MCF 10A (cell line): ENCODE results near the gene ITGA6. TPM values are rescaled to one million over a fixed set of nuclear protein-coding genes. Genes with fewer than 3 reads are reported as not detected.
A peak's percentile ranks its signal among the peaks of the same experiment; 100 is the strongest.

ENCODE experiments used
- Bru-seq: library from RNA; stranded (reverse); fragments of 400-500 nt; gene quantifications from one replicate; lab custom pipeline; 2021; lab: Mats Ljungman, UMichigan
- BruChase-seq, 2 experiments: library from RNA; stranded (reverse); fragments of 400-500 nt; gene quantifications; one replicate each; lab custom pipeline; 2021; lab: Mats Ljungman, UMichigan
- BruUV-seq: library from RNA; stranded (reverse); fragments of 400-500 nt; replicated peaks from 2 replicates; lab custom pipeline; 2021; lab: Mats Ljungman, UMichigan
- CTCF ChIA-PET: fragments of 300-600 bp; sonication (Branson Sonifier 250); formaldehyde crosslinking; extraction: SDS; loops from one replicate; lab custom pipeline; 2021; ENCODE audit warnings: antibody characterized with exemption, inconsistent platforms; lab: Yijun Ruan, JAX
- POLR2A ChIA-PET: fragments of 300-600, 350-650 bp; sonication (Branson Sonifier 250); formaldehyde crosslinking; extraction: SDS; loops from one replicate; lab custom pipeline; 2020; ENCODE audit warnings: antibody characterized with exemption, inconsistent platforms; lab: Yijun Ruan, JAX
- DNase-seq: peaks from one replicate; pipeline ENCODE4 v3.0.0-alpha.2; 2018; ENCODE audit not compliant: unreplicated experiment
- H3K27ac Mint-ChIP-seq: one replicate; pipeline ENCODE4 v1.8.0; 2022; ENCODE audit warnings: mild to moderate bottlenecking, low read depth, mixed read lengths; ENCODE audit not compliant: unreplicated experiment
- H3K27me3 Mint-ChIP-seq: one replicate; pipeline ENCODE4 v1.8.0; 2022; ENCODE audit warnings: mixed read lengths; ENCODE audit not compliant: insufficient read depth, unreplicated experiment
- H3K36me3 Mint-ChIP-seq: one replicate; pipeline ENCODE4 v1.8.0; 2022; ENCODE audit warnings: mild to moderate bottlenecking, moderate library complexity, mixed read lengths; ENCODE audit not compliant: insufficient read depth, unreplicated experiment
- H3K4me1 Mint-ChIP-seq: one replicate; pipeline ENCODE4 v1.8.0; 2022; ENCODE audit warnings: mixed read lengths; ENCODE audit not compliant: insufficient read depth, unreplicated experiment
- H3K4me3 Mint-ChIP-seq: one replicate; pipeline ENCODE4 v1.8.0; 2022; ENCODE audit warnings: mild to moderate bottlenecking, moderate library complexity, mixed read lengths; ENCODE audit not compliant: unreplicated experiment
- H3K9me3 Mint-ChIP-seq: one replicate; pipeline ENCODE4 v1.8.0; 2022; ENCODE audit warnings: mixed read lengths; ENCODE audit not compliant: unreplicated experiment
- CTCF ChIP-seq: fragments of 200-600 bp; IDR thresholded peaks from one replicate; pipeline ENCODE4 v1.8.0; 2022; ENCODE audit warnings: antibody characterized with exemption, mild to moderate bottlenecking; ENCODE audit not compliant: unreplicated experiment
- intact Hi-C: fragments of 100-400 bp; cut with micrococcal nuclease; formaldehyde crosslinking; loops from 2 replicates; pipeline ENCODE4 v1.14.1; 2022
- long read RNA-seq: library from polyadenylated mRNA; stranded (forward); transcript quantifications from one replicate; pipeline ENCODE4 v2.0.0, GENCODE V29; 2022
- total RNA-seq: library from RNA; stranded (reverse); gene quantifications from 2 replicates; pipeline ENCODE4 v1.2.3, GENCODE V29; 2022

Gene ITGA6
- total RNA-seq: 315 and 323 TPM in 2 replicates
- percentile 96 among the genes with signal in this experiment for Bru-seq, nascent RNA
- BruChase-seq, experiment 1, labeled RNA remaining after a 6-hour chase: percentile 96 among the genes with signal in this experiment
- percentile 93 among the genes with signal in this experiment for BruChase-seq, experiment 2, labeled RNA remaining after a 2-hour chase
- long read RNA-seq, full-length matches to known transcripts: 481 of 638 reads
- long read RNA-seq, partial matches to known transcripts: 75 of 638 reads
- long read RNA-seq, other reads (novel, unspliced or antisense): 82 of 638 reads

GRCh38 chr2:172427256-172427989 is at the start of gene ITGA6:
Gene ITGA6 (plus strand): TSS chr2:172427586.
- H3K4me1 Mint-ChIP-seq: peaks cover 16% of the 10 kb centered on the region
- H3K36me3 Mint-ChIP-seq: no peaks in the 10 kb centered on the region
- POLR2A ChIA-PET: interaction anchor here (0.5 to 11.3 kb wide), 35 partner anchors 9 to 331 kb away, joined by 3 to 553 read pairs (median 4); no protein-coding TSS in a partner anchor
- TF ChIP-seq CTCF: no peak
- H3K9me3 Mint-ChIP-seq: no peaks in the 10 kb centered on the region
- BruUV-seq: no TSS peak
- H3K27ac Mint-ChIP-seq: peak within 1 kb of the TSS; percentile 95
- CTCF ChIA-PET: interaction anchor here (0.6 to 34.0 kb wide), 10 partner anchors 9 to 179 kb away, joined by 3 to 536 read pairs (median 6); no protein-coding TSS in a partner anchor
- H3K4me3 Mint-ChIP-seq: peak within 1 kb of the TSS; percentile 86
- H3K27me3 Mint-ChIP-seq: no peaks in the 10 kb centered on the region
- intact Hi-C loops: loop anchor here (1.0 to 10.0 kb wide), 3 partner anchors 143 to 255 kb away; no protein-coding TSS in a partner anchor
- DNase-seq: peak; percentile 83

- no peak for DNase-seq
- no peaks in the 10 kb centered on the region for H3K4me1 Mint-ChIP-seq
- intact Hi-C loops: no loop called here
- TF ChIP-seq CTCF: no peak
- no peaks in the 10 kb centered on the region for H3K36me3 Mint-ChIP-seq
- H3K4me3 Mint-ChIP-seq: no peak overlapping the region
- no peaks in the 10 kb centered on the region for H3K9me3 Mint-ChIP-seq
- CTCF ChIA-PET: interaction anchor here (0.6 kb wide), 1 partner anchor 213 kb away, joined by 6 read pairs; no protein-coding TSS in a partner anchor
- BruUV-seq: no TSS peak
- POLR2A ChIA-PET: no interaction called here
- H3K27ac Mint-ChIP-seq: no peak overlapping the region
- no peaks in the 10 kb centered on the region for H3K27me3 Mint-ChIP-seq
Observed at GRCh38 chr2:172380436-172381274, 46.7 kb upstream of the ITGA6 start.

GRCh38 chr2:172381275-172382027 is 45.9 kb upstream of the ITGA6 start:
- TF ChIP-seq CTCF: no peak
- no TSS peak for BruUV-seq
- intact Hi-C loops: no loop called here
- DNase-seq: no peak
- CTCF ChIA-PET: no interaction called here
- H3K27ac Mint-ChIP-seq: no peak overlapping the region
- POLR2A ChIA-PET: no interaction called here
- H3K9me3 Mint-ChIP-seq: no peaks in the 10 kb centered on the region
- no peaks in the 10 kb centered on the region for H3K27me3 Mint-ChIP-seq
- H3K4me3 Mint-ChIP-seq: no peak overlapping the region
- H3K4me1 Mint-ChIP-seq: no peaks in the 10 kb centered on the region
- no peaks in the 10 kb centered on the region for H3K36me3 Mint-ChIP-seq
